Tibial nerve (tissue), 4 donors: ENCODE measurements around the gene HOXD13. TPM values are rescaled to one million over a fixed set of nuclear protein-coding genes. Genes with fewer than 3 reads are reported as not detected.

Source experiments
- DNase-seq, 2 donors: peaks; one replicate each; pipeline ENCODE4 v3.0.0-alpha.2; 2019; ENCODE audit warnings: low spot score in 2 of 2
- H3K27ac ChIP-seq, 4 donors: fragments of 200-600 bp; sonication (generic) in 3 of 4; one replicate each; pipeline ENCODE4 v1.5.1; 2017 to 2019; ENCODE audit warnings: mild to moderate bottlenecking in 1 of 4
- H3K27me3 ChIP-seq, 2 donors: fragments of 200-600 bp; sonication (generic) in 1 of 2; one replicate each; pipeline versions ENCODE4 v1.5.1 to v1.6.0; 2017 to 2019
- H3K36me3 ChIP-seq, 3 donors: fragments of 200-600 bp; sonication (generic); one replicate each; pipeline ENCODE4 v1.5.1; 2018 to 2019
- H3K4me1 ChIP-seq, 4 donors: fragments of 200-600 bp; sonication (generic) in 3 of 4; one replicate each; pipeline ENCODE4 v1.5.1; 2017 to 2019
- H3K4me3 ChIP-seq, 4 donors: fragments of 200-600 bp; sonication (generic) in 3 of 4; one replicate each; pipeline ENCODE4 v1.5.1; 2017 to 2019; ENCODE audit warnings: mild to moderate bottlenecking in 1 of 4, moderate library complexity in 1 of 4
- H3K9me3 ChIP-seq, 4 donors: fragments of 200-600 bp; sonication (generic) in 3 of 4; one replicate each; pipeline ENCODE4 v1.5.1; 2017 to 2019
- CTCF ChIP-seq, 5 experiments: fragments of 200-600 bp in 3 of 5; fragments of 450-650 bp in 2 of 5; sonication (generic) in 3 of 5; IDR thresholded peaks; one replicate each; pipeline ENCODE4 v1.5.1; 2016 to 2019; ENCODE audit warnings: antibody characterized with exemption in 5 of 5, mild to moderate bottlenecking in 3 of 5, moderate library complexity in 2 of 5
- EP300 ChIP-seq, 2 donors: sonication (generic); formaldehyde crosslinking; IDR thresholded peaks; one replicate each; pipeline ENCODE4 v1.6.1; 2017; ENCODE audit warnings: antibody characterized with exemption in 2 of 2, mild to moderate bottlenecking in 1 of 2
- POLR2A ChIP-seq, 2 donors: fragments of 450-650 bp; IDR thresholded peaks; one replicate each; pipeline ENCODE4 v1.6.1; 2017; ENCODE audit warnings: antibody characterized with exemption in 2 of 2, mild to moderate bottlenecking in 2 of 2, moderate library complexity in 2 of 2
- WGBS, 2 donors: methylation state at CpG; one replicate each; pipeline ENCODE4 v1.1.5; 2018; 5-methylcytosine and 5-hydroxymethylcytosine counted together
- total RNA-seq, 4 donors: library from RNA; depleted of rRNA; stranded (reverse); fragments of >200 nt; gene quantifications; one replicate each; pipeline ENCODE4 v1.1.0, GENCODE V29; 2016

The HOXD13 gene
- total RNA-seq, 4 donors from 2014 or later: 0.21 TPM; not detected in 3

- WGBS, 2 donors: 6 to 7% methylated on average over 31 to 62 of the region's 62 CpGs
- no peaks in the 10 kb centered on the region for H3K36me3 ChIP-seq
- peaks cover 28 to 97% of the 10 kb centered on the region in 2 donors for H3K27me3 ChIP-seq
- peaks cover 0 to 68% (median 13%) of the 10 kb centered on the region in 4 donors for H3K4me1 ChIP-seq
- no peaks in the 10 kb centered on the region for H3K9me3 ChIP-seq
- H3K4me3 ChIP-seq: no peak overlapping the region
- no peak overlapping the region for H3K27ac ChIP-seq
- TF ChIP-seq POLR2A (IDR thresholded peaks at IDR 0.05): no peak
- no peak for DNase-seq
Measured at GRCh38 chr2:176081837-176082524, 10.5 kb upstream of the HOXD13 start.

GRCh38 chr2:176082525-176082823, 10.0 kb upstream of the HOXD13 start:
- H3K27ac ChIP-seq: no peak overlapping the region
- no peaks in the 10 kb centered on the region for H3K36me3 ChIP-seq
- H3K9me3 ChIP-seq: no peaks in the 10 kb centered on the region
- H3K4me3 ChIP-seq: no peak overlapping the region
- DNase-seq: no peak
- 9 to 10% methylated on average over 10 of the region's 10 CpGs for WGBS, 2 donors
- peaks cover 0 to 68% (median 13%) of the 10 kb centered on the region in 4 donors for H3K4me1 ChIP-seq
- TF ChIP-seq EP300 (IDR thresholded peaks at IDR 0.05) (no peak), POLR2A (IDR thresholded peaks at IDR 0.05) (no peak), CTCF (IDR thresholded peaks at IDR 0.05) (no peak)
- peaks cover 24 to 97% of the 10 kb centered on the region in 2 donors for H3K27me3 ChIP-seq

- Histone ChIP-seq H3K27me3 (peaks cover 24 to 97% of the 10 kb centered on the region in 2 donors), H3K27ac (no peak overlapping the region), H3K9me3 (no peaks in the 10 kb centered on the region), H3K4me3 (no peak overlapping the region), H3K36me3 (no peaks in the 10 kb centered on the region), H3K4me1 (peaks cover 0 to 72% (median 17%) of the 10 kb centered on the region in 4 donors)
- no peak for TF ChIP-seq CTCF (IDR thresholded peaks at IDR 0.05)
- TF ChIP-seq EP300 (IDR thresholded peaks at IDR 0.05): no peak
- TF ChIP-seq POLR2A (IDR thresholded peaks at IDR 0.05): no peak
- no peak for DNase-seq
- WGBS, 2 donors: 7 to 8% methylated on average over 41 to 46 of the region's 66 CpGs
Measured at GRCh38 chr2:176082824-176083751, 9.4 kb upstream of the HOXD13 start.

GRCh38 chr2:176083796-176084261, 8.7 kb upstream of the HOXD13 start, which contains the start of gene EVX2:
Gene EVX2, minus strand, starts transcription at chr2:176083962. Its CDS starts 186 bp downstream, at chr2:176083776.
- Histone ChIP-seq H3K36me3 (no peaks in the 10 kb centered on the region), H3K27ac (no peak within 1 kb of the TSS), H3K9me3 (no peaks in the 10 kb centered on the region), H3K4me3 (no peak within 1 kb of the TSS), H3K27me3 (peaks cover 24 to 97% of the 10 kb centered on the region in 2 donors), H3K4me1 (peaks cover 0 to 76% (median 19%) of the 10 kb centered on the region in 4 donors)
- no peak for TF ChIP-seq CTCF (IDR thresholded peaks at IDR 0.05)
- no peak for TF ChIP-seq POLR2A (IDR thresholded peaks at IDR 0.05)
- 12 to 13% methylated on average over 27 of the region's 27 CpGs for WGBS, 2 donors
- no peak for DNase-seq

- H3K27me3 ChIP-seq: peaks cover 21 to 97% of the 10 kb centered on the region in 2 donors
- H3K27ac ChIP-seq: no peak overlapping the region
- no peak for TF ChIP-seq EP300 (IDR thresholded peaks at IDR 0.05)
- no peak for TF ChIP-seq CTCF (IDR thresholded peaks at IDR 0.05)
- TF ChIP-seq POLR2A (IDR thresholded peaks at IDR 0.05): no peak
- WGBS, 2 donors: 6 to 7% methylated on average over 26 of the region's 26 CpGs
- DNase-seq: no peak
- no peaks in the 10 kb centered on the region for H3K9me3 ChIP-seq
- H3K36me3 ChIP-seq: no peaks in the 10 kb centered on the region
- peaks cover 0 to 67% (median 19%) of the 10 kb centered on the region in 4 donors for H3K4me1 ChIP-seq
- no peak overlapping the region for H3K4me3 ChIP-seq
Measured at GRCh38 chr2:176084611-176085119, 7.9 kb upstream of the HOXD13 start.
